COLO668 (cell line): ENCODE data around the gene PANK2.
"Not testable (repeated sequence)": the region's sequence is repeated elsewhere in the genome, so short reads cannot be mapped to it uniquely, and the experiment has no call there.

Experiments used
- DNase-seq: peaks from one replicate; lab custom pipeline; 2025; ENCODE audit not compliant: unreplicated experiment; lab: John Stamatoyannopoulos, UW

PANK2 gene

GRCh38 chr20:3888622-3889488 lies at the start of gene PANK2:
PANK2 (plus strand) TSS chr20:3889387.
- DNase-seq: peak; percentile 99

- not testable (repeated sequence) for DNase-seq
These were observed 49.0 kb upstream of the PANK2 start for GRCh38 chr20:3840201-3840600.

GRCh38 chr20:3842348-3842930 lies 46.7 kb upstream of the PANK2 start:
- no peak for DNase-seq

- DNase-seq: no peak
These were observed 45.7 kb upstream of the PANK2 start for GRCh38 chr20:3843490-3843889.

- not testable (repeated sequence) for DNase-seq
These were observed 45.1 kb upstream of the PANK2 start for GRCh38 chr20:3843990-3844619.

- no peak for DNase-seq
These were observed 42.8 kb upstream of the PANK2 start for GRCh38 chr20:3846378-3846739.

GRCh38 chr20:3846740-3847428 lies 42.3 kb upstream of the PANK2 start, which contains the start of gene MAVS:
MAVS (plus strand) TSS chr20:3846834; CDS start chr20:3854625, 7,791 bp downstream.
- peak; percentile 94 for DNase-seq

GRCh38 chr20:3847429-3847940 lies 41.7 kb upstream of the PANK2 start:
- no peak for DNase-seq

GRCh38 chr20:3848565-3848964 lies 40.6 kb upstream of the PANK2 start:
- no peak for DNase-seq

GRCh38 chr20:3854462-3854871 lies 34.7 kb upstream of the PANK2 start:
- DNase-seq: no peak

- no peak for DNase-seq
These were observed 31.8 kb upstream of the PANK2 start for GRCh38 chr20:3857405-3857804.

GRCh38 chr20:3858689-3859088 lies 30.5 kb upstream of the PANK2 start:
- no peak for DNase-seq

GRCh38 chr20:3861191-3861590 lies 28.0 kb upstream of the PANK2 start:
- DNase-seq: no peak

GRCh38 chr20:3862333-3862732 lies 26.9 kb upstream of the PANK2 start:
- no peak for DNase-seq

- no peak for DNase-seq
These were observed 25.9 kb upstream of the PANK2 start for GRCh38 chr20:3863317-3863716.

GRCh38 chr20:3864518-3864917 lies 24.7 kb upstream of the PANK2 start:
- DNase-seq: no peak

- no peak for DNase-seq
These were observed 23.9 kb upstream of the PANK2 start for GRCh38 chr20:3865152-3865886.

GRCh38 chr20:3865887-3866407 lies 23.2 kb upstream of the PANK2 start:
- no peak for DNase-seq

- DNase-seq: no peak
These were observed 22.7 kb upstream of the PANK2 start for GRCh38 chr20:3866464-3866863.

- no peak for DNase-seq
These were observed 21.4 kb upstream of the PANK2 start for GRCh38 chr20:3867802-3868201.
